HG02840 (cell line): ENCODE data around the gene MRPS6.
A peak's percentile ranks its signal among the peaks of the same experiment; 100 is the strongest.

Experiments
- ATAC-seq: cut with Tn5 transposase; IDR thresholded peaks from one replicate; pipeline ENCODE4 v1.9.1; 2021; ENCODE audit warnings: mild to moderate bottlenecking, moderate library complexity, moderate number of reproducible peaks; ENCODE audit not compliant: unreplicated experiment, low FRiP score

MRPS6 gene

GRCh38 chr21:34065027-34065426 lies 8.4 kb upstream of the MRPS6 start:
- no peak for ATAC-seq

DNA sequence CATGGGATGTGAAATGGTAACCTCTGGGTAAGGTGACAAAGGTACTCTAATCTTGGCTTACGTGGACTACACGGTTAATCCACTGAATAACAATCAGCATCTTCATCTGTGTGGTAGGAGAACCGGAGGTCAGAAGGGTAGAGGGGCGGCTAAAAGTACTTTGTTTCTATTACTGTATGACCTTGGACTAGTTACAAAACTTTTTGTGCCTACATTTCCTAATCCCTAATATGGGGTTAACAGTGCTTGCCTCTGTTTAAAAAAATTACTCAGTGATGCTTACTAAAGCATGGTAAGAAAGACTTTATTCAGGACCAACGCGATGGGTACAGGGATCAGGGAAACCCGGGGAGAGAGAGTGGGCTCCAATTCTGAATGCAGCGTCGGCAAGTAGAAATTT lies 1.7 kb upstream of the MRPS6 start:
- no peak for ATAC-seq

GRCh38 chr21:34072145-34073031 lies 990 bp upstream of the MRPS6 start:
- no peak for ATAC-seq

DNA sequence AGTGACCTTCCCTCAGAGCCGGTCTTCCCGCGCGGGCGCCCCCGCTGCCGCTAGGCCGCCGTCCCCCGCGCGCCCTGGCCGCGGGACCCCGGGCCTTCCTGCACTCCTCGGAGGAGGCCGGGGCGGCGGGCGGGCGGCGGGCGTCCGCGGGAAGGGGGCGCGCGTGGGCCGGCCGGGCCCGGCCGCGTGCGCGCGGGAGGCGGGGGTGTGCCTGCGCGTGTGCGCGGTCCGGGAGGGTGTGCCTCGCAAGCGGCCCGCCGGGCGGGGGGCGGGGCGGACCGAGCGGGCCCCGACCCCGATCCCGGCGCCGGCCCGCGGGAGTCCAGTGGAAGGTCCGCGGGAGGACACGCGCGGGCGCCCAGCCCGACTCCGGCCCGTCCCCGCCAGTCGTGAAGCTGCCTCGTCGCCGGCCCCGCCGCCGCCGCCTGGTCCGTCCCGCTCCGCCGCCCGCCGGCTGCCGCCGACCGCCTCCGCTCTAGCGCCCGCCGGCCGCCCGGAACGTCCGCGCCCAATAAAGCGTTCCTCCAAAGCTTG lies 438 bp downstream of the MRPS6 start:
- ATAC-seq = peak; percentile 37

GRCh38 chr21:34074283-34075090 lies 1.1 kb downstream of the MRPS6 start:
- ATAC-seq = no peak

- no peak for ATAC-seq
These were observed 1.7 kb downstream of the MRPS6 start for GRCh38 chr21:34075091-34075425.

DNA sequence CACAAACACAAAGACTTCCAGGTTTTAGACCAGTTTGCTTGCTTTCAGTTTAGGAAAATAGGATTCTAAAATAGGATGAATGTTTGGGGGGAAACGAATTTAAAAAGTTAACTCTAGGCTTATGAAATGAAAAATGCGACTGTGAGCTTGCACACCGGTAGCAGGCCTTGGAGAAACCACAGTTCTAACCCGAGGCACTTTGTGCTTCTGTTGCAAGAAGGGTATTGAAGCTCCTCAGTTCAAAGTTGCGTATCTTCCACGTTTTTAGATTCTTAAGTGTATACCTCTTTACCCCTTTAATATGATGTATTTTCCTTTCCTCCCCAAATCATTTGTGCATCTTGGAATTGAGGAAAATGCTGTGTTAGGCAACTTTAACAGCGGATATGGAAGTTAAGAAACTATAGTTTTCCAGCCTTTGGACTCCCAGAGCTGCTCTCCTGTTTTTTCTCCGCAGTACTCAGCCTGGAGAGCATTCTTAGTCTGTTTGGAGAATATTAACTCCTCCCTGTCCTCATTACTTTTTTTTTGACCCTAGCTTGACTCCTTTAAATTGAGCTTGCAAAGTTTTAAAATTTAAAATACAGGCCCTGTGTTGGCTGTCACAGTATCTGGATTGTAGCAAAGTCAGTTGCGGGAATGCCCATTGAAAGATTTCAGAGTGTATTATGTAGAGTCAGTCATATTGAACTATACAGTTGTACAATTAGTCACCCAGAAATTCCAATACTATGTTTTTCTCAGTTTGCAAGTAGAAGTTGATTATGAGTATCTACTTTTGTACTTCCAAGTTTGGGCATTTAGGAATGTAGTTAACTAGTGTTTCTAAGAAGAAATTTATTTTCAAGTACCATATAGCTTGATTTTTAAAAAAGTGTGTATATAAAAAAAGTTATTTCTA lies 2.6 kb downstream of the MRPS6 start:
- ATAC-seq = no peak

DNA sequence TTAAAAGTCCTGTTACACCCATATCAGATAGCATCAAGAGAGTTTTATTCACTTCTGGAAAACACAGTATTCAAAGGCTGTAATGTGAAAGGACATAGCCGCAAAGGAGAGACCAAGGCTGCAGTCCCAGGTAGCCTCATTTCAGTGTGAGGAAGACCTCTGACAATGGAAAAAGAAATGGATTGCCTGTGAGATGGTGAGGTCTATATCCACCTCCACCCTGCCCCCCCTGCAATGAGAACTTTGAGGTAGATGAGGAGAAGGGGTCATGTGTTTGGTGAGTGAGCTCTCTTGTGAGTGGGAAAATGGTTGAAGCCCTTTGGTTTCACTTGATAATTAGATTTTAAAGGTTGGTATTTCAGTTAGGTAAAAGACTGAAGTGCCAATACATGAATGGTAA lies 3.5 kb downstream of the MRPS6 start:
- ATAC-seq = no peak

DNA sequence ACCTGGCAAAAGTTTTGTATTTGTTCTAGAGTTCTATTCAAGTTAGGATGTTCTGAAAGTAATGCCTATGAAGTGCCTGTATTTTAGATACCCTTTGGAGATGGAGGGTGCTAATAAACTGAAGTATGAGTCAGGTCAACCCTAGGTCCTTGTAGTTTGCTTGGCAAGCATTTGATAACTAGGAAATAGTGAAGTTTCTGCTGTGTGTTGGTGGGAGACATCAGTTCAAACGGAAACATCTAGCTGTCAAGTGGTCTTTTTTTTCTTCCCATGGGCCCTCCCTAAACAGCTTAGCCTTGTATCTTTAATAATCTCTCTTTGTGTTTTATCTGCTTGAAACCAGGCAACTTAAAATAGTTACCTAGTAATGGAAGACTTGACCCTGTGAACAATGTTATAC lies 4.5 kb downstream of the MRPS6 start:
- no peak for ATAC-seq

DNA sequence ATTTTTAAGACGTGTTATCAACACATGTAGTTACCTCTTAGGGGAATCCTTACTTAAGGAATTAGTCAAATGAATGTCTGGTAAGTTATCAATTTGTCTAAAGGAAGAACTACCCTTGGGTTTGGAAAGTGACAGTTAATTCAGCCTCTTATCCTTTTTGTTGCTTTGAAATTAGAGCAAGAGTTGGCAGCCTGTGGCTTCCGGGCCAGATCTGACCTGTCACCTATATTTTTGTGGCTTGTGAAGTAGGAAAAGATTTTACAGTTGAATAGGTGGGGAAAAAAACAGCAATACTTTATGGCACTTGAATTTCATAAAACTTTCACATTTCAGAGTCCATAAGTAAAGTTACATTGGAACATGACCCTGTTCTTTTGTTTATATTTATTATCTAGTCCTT lies 5.5 kb downstream of the MRPS6 start:
- no peak for ATAC-seq

DNA sequence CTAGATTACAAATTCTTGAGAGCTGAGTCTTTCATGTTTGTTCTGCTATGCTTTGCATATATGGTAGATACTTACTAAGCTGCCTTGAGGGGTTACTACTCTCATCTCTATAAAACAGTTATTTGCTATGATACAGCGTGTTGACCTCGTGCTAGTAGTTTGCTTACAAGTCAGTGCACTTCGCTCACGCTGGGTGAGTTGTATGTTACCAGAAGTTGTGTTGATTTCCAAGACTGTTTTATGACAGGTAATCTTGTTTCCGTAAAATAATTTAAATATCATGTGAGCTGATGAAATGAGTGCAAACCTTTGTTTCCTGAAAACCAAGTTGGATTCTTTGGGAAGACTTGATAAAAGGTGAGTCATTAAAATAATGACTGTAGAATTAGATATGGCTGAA lies 7.3 kb downstream of the MRPS6 start:
- ATAC-seq = no peak

DNA sequence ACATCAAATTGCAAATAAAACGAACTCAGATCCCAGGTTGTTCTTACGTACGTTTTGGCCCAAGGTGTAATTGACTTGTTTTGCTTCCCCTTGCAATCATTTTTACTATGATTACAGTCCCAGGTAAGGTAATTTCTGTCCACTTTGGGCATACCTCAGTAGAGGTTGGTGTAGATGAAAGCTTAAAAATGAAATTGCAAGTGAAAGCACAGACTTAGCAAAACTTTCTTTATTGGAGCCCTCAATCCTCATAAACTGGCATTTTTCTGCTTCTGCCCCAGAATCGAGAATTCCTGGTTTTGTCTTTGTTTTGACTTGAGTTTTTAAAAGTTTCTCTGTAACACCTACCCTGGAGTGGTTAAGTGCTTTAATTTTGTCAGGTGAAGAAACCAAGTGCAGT lies 9.4 kb downstream of the MRPS6 start:
- no peak for ATAC-seq

GRCh38 chr21:34083357-34083756 lies 10.0 kb downstream of the MRPS6 start:
- no peak for ATAC-seq

GRCh38 chr21:34085129-34085528 lies 11.8 kb downstream of the MRPS6 start:
- ATAC-seq = no peak

DNA sequence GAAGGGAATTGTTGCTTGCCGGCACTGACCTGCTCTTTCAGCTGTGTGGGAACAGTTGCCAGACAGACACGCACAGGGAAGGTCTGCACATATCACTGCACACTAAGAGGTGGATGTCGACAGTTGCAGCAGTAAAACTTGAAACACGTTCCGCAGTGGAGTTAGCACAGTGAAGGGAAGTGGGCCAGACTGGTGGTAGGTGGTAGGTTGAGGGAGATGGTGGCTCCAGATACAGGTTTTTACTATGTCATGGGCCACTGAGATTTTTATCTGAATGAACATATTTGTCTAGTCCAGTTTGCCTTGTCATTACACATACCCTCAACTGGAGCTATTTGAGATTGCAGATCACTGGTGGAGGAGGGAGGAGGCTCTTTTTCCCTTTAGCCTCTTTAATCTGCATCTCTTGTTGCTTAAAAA lies 13.5 kb downstream of the MRPS6 start:
- ATAC-seq = no peak

DNA sequence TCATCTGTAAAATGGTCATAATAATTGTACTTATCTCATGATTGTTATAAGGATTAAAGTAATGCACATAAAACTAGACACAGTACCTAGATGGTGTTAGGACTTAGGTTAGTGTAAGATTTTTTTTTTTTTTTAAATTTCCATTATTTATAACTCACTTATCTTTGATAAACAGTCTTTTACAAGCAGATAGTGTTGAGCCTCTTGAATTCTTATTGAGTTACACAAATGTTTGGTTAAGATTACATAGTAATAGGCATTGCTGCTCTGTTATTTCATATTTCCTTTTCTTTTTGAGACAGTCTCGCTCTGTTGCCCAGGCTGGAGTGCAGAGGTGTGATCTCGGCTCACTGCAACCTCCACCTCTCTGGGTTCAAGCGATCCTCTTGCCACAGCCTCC lies 15.4 kb downstream of the MRPS6 start:
- ATAC-seq = no peak

DNA sequence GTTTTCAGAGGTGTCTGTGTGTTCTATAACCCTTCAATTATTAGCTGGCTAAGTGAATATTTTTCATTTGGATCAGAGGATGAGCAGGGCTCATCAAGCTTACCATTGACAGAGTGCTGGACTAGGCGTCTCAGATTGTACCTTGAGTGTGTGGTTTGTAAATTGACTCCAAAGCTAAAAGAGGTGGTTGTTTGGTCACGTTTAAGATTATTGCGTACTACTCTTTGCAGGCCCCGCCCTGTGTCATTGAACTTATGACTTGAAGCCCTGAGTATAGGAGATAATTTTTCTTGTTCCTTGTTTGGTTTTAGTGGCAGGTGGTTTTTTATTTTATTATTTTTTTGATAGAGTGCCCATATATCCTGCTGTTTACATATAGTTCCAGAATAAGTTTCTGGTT lies 17.7 kb downstream of the MRPS6 start:
- no peak for ATAC-seq

DNA sequence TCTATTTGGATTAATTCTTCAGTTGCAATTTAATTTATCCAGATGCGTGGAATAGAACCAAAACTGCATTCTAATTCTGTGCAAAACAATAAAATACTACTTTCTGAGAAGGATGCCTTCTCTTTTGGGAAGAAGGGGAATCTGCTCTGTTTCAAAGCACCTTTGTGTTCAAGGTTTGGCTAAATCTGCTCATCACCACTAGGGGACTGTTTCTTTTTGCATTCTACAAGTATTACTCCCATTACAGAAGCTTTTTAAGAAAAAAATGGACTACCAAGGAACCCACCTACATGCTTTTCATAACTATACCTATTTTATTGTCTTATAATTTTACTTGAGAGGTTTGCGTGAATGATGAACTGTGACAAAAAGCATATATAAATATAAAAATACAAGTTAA lies 18.2 kb downstream of the MRPS6 start:
- no peak for ATAC-seq

- no peak for ATAC-seq
These were observed 19.0 kb downstream of the MRPS6 start for GRCh38 chr21:34092262-34092921.

DNA sequence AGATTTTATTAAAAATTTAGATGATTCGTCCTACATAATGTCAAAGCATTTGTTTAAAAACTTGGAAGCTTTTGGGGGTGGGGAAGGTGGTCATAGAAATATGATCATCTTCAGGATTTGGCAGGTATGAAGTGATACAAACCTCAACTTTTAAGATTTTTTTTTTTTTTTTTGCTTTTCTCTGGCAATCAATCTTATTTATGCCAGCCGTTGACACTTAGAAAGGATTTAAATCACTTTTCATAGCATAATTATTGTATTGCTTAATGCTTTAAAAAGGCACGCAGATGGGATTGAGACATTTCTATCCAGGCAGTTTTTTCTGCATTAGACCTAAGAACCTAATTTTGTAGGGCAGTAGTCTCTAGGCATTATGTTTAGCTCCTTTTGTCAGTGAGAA lies 19.7 kb downstream of the MRPS6 start:
- ATAC-seq = no peak
